CD4-positive, alpha-beta T cell treated with Interferon gamma for 1 hour (primary cell): ENCODE data around the gene C11orf21.
"Not testable (repeated sequence)": the region's sequence is repeated elsewhere in the genome, so short reads cannot be mapped to it uniquely, and the experiment has no call there.

Experiments
- DNase-seq: peaks from one replicate; pipeline ENCODE4 v3.0.0-alpha.2; 2020

The C11orf21 gene

GRCh38 chr11:2301631-2302305, at the start of gene C11orf21, which contains the start of gene TSPAN32:
C11orf21 (minus strand) TSS chr11:2301918; CDS start chr11:2301808, 110 bp downstream.
TSPAN32 (plus strand) TSS chr11:2302013; CDS start chr11:2302150, 137 bp downstream.
- peak; percentile 77 for DNase-seq

DNA sequence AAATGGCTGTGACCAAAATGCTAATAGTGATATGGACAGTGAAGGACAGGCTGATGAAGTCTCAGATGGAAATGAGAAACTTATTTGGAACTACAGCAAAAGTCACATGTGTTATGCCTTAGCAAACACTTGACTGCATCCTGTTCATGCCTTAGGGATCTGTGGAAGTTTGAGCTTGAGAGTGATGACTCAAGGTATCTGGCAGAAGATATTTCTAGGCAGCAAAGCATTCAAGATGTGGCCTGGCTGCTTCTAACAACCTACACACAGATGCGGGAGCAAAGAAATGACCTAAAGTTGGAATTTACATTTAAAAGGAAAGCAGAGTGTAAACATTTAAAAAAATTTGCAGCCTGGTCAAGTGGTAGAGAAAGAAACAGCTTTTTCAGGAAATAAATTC, 47.3 kb upstream of the C11orf21 start:
- no peak for DNase-seq

GRCh38 chr11:2347308-2347830, 45.7 kb upstream of the C11orf21 start:
- no peak for DNase-seq

- no peak for DNase-seq
Observed at GRCh38 chr11:2346586-2347307, 45.0 kb upstream of the C11orf21 start.

DNA sequence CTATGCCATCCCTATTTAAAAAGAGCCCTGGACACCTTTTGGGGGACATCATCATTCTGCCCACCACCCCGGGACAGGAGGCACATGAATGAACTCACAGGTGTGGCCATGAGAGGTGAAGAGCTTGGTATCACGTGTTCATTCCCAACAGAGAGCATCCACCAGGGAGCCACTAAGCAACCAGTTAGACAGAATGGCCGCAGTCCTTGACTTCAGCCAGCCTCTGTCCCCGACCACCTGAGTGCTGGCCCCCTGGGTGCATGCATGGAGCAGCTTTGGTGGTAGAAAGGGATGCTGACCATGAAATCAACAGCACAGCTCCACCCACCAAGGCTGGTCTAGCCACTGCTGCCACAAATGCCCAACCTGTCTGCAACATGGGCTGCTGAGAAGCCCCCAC, 44.3 kb upstream of the C11orf21 start:
- no peak for DNase-seq

- no peak for DNase-seq
Observed at GRCh38 chr11:2345050-2345449, 43.3 kb upstream of the C11orf21 start.

DNA sequence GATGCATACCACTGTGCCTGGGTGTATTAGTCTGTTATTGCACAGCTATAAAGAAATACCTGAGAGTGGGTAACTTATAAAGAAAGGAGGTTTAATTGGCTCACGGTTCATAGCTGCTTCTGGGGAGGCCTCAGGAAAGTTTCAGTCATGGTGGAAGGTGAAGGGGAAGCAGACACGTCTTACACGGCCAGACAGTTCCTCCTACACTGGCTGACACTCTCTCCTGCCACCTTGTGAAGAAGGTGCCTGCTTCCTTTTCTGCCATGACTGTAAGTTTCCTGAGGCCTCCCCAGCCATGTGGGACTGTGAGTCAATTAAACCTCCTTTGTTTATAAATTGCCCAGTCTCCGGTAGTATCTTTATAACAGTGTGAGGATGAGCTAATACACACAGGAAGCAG, 41.8 kb upstream of the C11orf21 start:
- DNase-seq: no peak

- no peak for DNase-seq
Observed at GRCh38 chr11:2342981-2343380, 41.3 kb upstream of the C11orf21 start.

- no peak for DNase-seq
Observed at GRCh38 chr11:2342557-2342956, 40.8 kb upstream of the C11orf21 start.

DNA sequence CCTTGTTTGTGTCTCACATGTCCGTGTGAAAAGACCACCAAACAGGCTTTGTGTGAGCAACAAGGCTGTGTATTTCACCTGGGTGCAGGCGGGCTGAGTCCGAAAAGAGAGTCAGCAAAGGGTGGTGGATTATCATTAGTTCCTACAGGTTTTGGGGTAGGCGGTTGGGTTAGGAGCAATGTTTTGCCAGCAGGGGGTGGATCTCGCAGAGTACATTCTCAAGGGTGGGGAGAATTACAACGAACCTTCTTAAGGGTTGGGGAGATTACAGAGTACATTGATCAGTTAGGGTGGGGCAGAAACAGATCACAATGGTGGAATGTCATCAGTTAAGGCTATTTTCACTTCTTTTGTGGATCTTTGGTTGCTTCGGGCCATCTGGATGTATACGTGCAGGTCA, 37.0 kb upstream of the C11orf21 start:
- DNase-seq: not testable (repeated sequence)

DNA sequence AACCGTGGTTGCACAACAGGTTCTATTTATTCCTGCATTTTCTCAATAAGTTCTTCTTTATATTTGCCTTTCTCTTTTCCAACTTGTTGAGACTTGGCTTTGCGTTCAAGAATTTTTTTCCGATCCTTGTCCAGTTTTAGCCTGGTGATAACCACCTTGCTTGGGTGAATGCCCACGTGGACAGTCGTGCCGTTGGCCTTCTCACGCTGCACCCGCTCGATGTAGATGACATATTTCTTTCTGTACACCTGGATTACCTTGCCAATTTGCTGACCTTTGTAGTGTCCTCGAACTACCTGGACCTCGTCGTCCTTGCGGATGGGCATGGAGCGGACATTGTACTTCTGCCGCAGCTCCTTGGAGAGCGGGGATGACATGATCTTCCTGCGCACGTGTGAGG, 33.6 kb upstream of the C11orf21 start:
- not testable (repeated sequence) for DNase-seq

- not testable (repeated sequence) for DNase-seq
Observed at GRCh38 chr11:2333486-2334205, 31.9 kb upstream of the C11orf21 start.

DNA sequence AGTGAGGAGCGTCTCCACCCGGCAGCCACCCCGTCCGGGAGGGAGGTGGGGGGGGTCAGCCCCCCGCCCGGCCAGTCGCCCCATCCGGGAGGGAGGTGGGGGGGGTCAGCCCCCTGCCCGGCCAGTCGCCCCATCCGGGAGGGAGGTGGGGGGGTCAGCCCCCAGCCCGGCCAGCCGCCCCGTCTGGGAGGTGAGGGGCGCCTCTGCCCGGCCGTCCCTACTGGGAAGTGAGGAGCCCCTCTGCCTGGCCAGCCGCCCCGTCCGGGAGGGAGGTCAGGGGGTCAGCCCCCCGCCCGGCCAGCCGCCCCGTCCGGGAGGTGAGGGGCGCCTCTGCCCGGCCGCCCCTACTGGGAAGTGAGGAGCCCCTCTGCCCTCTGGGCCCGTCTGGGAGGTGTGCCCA, 30.9 kb upstream of the C11orf21 start:
- not testable (repeated sequence) for DNase-seq

GRCh38 chr11:2331404-2331803, 29.7 kb upstream of the C11orf21 start:
- no peak for DNase-seq

DNA sequence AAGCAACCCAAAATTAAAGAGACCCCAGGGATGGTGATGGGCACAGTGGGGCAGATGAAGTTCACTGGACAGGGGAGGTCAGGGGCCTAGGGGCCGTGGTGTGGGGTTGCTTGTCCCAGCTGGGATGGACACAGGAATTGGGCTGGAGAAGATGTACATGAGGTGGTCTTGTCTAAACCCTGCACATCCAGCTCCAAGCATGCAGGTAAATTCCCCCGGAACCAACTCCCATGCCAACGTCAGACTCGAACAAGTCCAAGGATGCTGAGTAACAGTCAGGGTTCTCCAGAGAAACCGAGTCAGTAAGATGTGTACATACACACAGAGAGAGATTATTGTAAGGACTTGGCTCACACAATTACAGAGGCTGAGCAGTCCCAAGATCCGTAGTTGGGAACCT, 29.0 kb upstream of the C11orf21 start:
- DNase-seq: no peak

DNA sequence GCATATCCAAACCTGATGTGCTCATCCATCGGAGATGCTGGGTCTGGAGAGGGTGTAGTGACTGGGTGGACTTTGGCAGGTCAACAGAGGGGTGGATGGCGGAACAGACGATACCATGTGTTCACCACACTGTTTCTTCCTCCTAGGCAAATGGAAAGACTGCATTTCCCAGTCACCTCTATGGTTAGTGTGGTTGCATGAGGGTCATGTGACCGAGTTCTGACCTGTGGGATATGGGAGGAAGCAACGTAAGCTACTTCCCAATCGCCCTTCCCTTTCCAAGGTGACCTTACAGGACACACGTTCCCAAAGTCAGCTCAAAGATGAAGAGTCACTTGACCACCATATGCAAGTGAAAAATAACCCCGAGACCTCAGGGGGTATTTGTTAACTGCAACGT, 27.8 kb upstream of the C11orf21 start:
- DNase-seq: no peak

- DNase-seq: no peak
Observed at GRCh38 chr11:2328656-2329354, 27.1 kb upstream of the C11orf21 start.

DNA sequence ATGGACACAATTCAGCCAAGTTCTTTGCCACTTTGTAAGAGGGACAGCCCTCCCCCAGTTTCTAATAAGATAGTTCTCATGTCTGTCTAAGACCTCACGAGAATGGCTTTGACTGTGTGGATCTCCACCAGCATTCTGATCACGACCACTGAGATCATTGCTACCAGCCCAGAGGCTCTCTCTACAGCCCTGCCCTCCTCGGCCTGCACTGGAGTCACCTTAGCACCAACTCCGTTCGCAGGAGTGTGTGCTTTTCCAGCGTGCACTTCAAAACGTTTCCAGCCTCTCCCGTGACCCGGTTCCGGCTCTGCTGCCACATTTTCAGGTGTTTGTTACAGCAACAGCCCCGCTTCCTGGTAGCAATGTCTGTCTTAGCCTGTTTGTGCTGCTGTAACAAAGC, 26.3 kb upstream of the C11orf21 start:
- no peak for DNase-seq

GRCh38 chr11:2327032-2327431, 25.3 kb upstream of the C11orf21 start:
- DNase-seq: no peak

DNA sequence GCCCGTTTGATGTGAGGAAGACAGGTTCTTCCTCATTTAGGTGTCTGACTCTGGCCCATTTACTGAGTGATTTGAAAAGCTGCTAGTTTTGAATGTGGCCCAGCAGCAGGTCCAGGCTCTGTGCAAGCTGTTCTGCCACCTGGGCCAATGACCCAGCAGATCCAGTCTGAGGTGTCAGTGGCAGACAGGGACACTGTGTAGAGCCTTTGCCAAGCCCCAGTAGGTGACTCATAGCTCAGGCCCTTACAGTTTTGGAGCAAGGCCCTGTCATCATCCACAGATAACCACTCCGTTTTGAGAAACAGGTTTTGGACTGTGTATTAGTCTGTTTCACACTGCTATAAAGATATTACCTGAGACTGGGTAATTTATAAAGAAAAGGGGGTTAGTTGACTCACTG, 24.0 kb upstream of the C11orf21 start:
- DNase-seq: no peak

DNA sequence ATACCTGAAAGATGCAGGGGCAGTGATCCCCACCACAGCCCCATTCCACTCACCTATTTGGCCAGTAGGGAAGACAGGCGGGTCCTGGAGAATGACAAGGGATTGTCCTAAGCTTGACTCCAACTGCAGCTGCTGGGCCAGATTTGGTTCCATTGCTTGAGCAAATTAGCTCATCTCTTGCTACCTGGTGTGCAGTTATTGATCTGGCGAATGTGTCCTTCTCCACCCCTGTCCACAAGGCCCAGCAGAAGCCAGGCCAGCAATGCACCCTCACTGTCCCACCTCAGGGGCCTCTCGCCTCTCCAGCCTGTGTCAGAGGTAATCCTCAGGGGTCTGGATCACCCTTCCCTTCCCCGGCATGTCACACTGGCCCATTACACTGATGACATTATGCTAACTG, 23.4 kb upstream of the C11orf21 start:
- no peak for DNase-seq

- DNase-seq: no peak
Observed at GRCh38 chr11:2321311-2321683, 19.6 kb upstream of the C11orf21 start.
